Measurements from ENCODE around the gene TRIM45.

GRCh38 chr1:117117697-117118096, 3.9 kb downstream of the TRIM45 start:
- TF ChIP-seq, protein P1, sequence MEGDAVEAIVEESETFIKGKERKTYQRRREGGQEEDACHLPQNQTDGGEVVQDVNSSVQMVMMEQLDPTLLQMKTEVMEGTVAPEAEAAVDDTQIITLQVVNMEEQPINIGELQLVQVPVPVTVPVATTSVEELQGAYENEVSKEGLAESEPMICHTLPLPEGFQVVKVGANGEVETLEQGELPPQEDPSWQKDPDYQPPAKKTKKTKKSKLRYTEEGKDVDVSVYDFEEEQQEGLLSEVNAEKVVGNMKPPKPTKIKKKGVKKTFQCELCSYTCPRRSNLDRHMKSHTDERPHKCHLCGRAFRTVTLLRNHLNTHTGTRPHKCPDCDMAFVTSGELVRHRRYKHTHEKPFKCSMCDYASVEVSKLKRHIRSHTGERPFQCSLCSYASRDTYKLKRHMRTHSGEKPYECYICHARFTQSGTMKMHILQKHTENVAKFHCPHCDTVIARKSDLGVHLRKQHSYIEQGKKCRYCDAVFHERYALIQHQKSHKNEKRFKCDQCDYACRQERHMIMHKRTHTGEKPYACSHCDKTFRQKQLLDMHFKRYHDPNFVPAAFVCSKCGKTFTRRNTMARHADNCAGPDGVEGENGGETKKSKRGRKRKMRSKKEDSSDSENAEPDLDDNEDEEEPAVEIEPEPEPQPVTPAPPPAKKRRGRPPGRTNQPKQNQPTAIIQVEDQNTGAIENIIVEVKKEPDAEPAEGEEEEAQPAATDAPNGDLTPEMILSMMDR (conservative IDR thresholded peaks at IDR 0.05 in 1 of 2, IDR thresholded peaks at IDR 0.05 in 1 of 2; ENCODE audit: low read depth in 1 of 2, low read length in 2 of 2) = no peak
- no peak for TF ChIP-seq EZH2 (IDR thresholded peaks at IDR 0.05; ENCODE audit: low read length, missing control alignments)
